CD8-positive, alpha-beta memory T cell (primary cell): Measurements from ENCODE around the gene DERA. TPM values are rescaled to one million over a fixed set of nuclear protein-coding genes. Genes with fewer than 3 reads are reported as not detected.
A peak's percentile ranks its signal among the peaks of the same experiment; 100 is the strongest.

Source experiments
- CTCF ChIA-PET: fragments of 350-600 bp; sonication (Branson Sonifier 250); formaldehyde crosslinking; loops from one replicate; lab custom pipeline; 2021; ENCODE audit warnings: antibody characterized with exemption; lab: Charles Lee
- POLR2A ChIA-PET: fragments of 350-600 bp; sonication (Branson Sonifier 250); formaldehyde crosslinking; loops from one replicate; lab custom pipeline; 2021; ENCODE audit warnings: antibody characterized with exemption; lab: Charles Lee
- DNase-seq, 5 donors: peaks; one replicate each; pipeline versions ENCODE4 v3.0.0 to v3.0.0-alpha.2; 2020 to 2022; ENCODE audit warnings: mixed read lengths in 1 of 5
- H3K27ac ChIP-seq: one replicate; pipeline ENCODE4 v1.7.0; 2013; ENCODE audit warnings: low read depth, mild to moderate bottlenecking, low read length, moderate library complexity
- H3K27me3 ChIP-seq: 2 replicates; pipeline ENCODE4 v1.7.0; 2013; ENCODE audit warnings: low read length, mild to moderate bottlenecking; ENCODE audit not compliant: insufficient read depth, poor library complexity, severe bottlenecking
- H3K36me3 ChIP-seq: 2 replicates; pipeline ENCODE4 v1.7.0; 2013; ENCODE audit warnings: mild to moderate bottlenecking, low read length, moderate library complexity; ENCODE audit not compliant: insufficient read depth
- H3K4me1 ChIP-seq: 2 replicates; pipeline ENCODE4 v1.7.0; 2013; ENCODE audit warnings: mild to moderate bottlenecking, low read length, moderate library complexity; ENCODE audit not compliant: insufficient read depth
- H3K4me3 ChIP-seq: 2 replicates; pipeline ENCODE4 v1.7.0; 2013; ENCODE audit warnings: mild to moderate bottlenecking, low read length
- H3K9me3 ChIP-seq: 2 replicates; pipeline ENCODE4 v1.7.0; 2013; ENCODE audit warnings: mild to moderate bottlenecking, low read length
- H3K27ac Mint-ChIP-seq, 8 donors: one replicate each; pipeline ENCODE4 v1.8.0; 2020 to 2021; ENCODE audit warnings: mixed read lengths in 8 of 8, mild to moderate bottlenecking in 6 of 8, inconsistent platforms in 3 of 8, moderate library complexity in 3 of 8
- H3K27me3 Mint-ChIP-seq, 2 donors: one replicate each; pipeline ENCODE4 v1.8.0; 2020 to 2021; ENCODE audit warnings: mixed read lengths in 2 of 2, mild to moderate bottlenecking in 1 of 2, moderate library complexity in 1 of 2
- H3K36me3 Mint-ChIP-seq, 3 donors: one replicate each; pipeline ENCODE4 v1.8.0; 2020 to 2021; ENCODE audit warnings: mixed read lengths in 3 of 3, inconsistent platforms in 1 of 3, mild to moderate bottlenecking in 1 of 3
- H3K4me1 Mint-ChIP-seq, 3 donors: one replicate each; pipeline ENCODE4 v1.8.0; 2020 to 2021; ENCODE audit warnings: mixed read lengths in 3 of 3, inconsistent platforms in 1 of 3, mild to moderate bottlenecking in 1 of 3
- H3K4me3 Mint-ChIP-seq, 7 donors: one replicate each; pipeline ENCODE4 v1.8.0; 2020 to 2021; ENCODE audit warnings: mixed read lengths in 7 of 7, mild to moderate bottlenecking in 6 of 7, moderate library complexity in 4 of 7, inconsistent platforms in 2 of 7
- H3K9me3 Mint-ChIP-seq, 5 donors: one replicate each; pipeline ENCODE4 v1.8.0; 2020 to 2022; ENCODE audit warnings: mixed read lengths in 5 of 5, mild to moderate bottlenecking in 3 of 5, moderate library complexity in 2 of 5, inconsistent platforms in 1 of 5
- polyA plus RNA-seq: library from polyadenylated mRNA; unstranded; fragments of 300-500 nt; fragmentation: Illumina TruSeq; gene quantifications from one replicate; pipeline ENCODE4 v1.2.3, GENCODE V29; 2021
- total RNA-seq, 2 experiments: library from RNA; stranded (reverse); gene quantifications; one replicate each; pipeline ENCODE4 v1.2.3, GENCODE V29; 2021

Gene DERA
- total and polyA plus RNA-seq, 3 experiments from 2014 or later = 25.2 to 26.6 (median 25.8) TPM

GRCh38 chr12:15875863-15876262 lies 35.3 kb upstream of the DERA start:
- no peaks in the 10 kb centered on the region for H3K27me3 ChIP-seq
- Mint-ChIP-seq H3K4me3 (peak overlapping the region in 1 of 7 donors; percentile 2), H3K9me3 (peaks cover 0 to under 1% (median 0%) of the 10 kb centered on the region in 5 donors), H3K27me3 (peaks cover 14 to 24% of the 10 kb centered on the region in 2 donors), H3K4me1 (peaks cover 4 to 7% (median 5%) of the 10 kb centered on the region in 3 donors), H3K36me3 (no peaks in the 10 kb centered on the region), H3K27ac (no peak overlapping the region)
- POLR2A ChIA-PET = no interaction called here
- no peaks in the 10 kb centered on the region for H3K4me1 ChIP-seq
- CTCF ChIA-PET = no interaction called here
- no peak for DNase-seq
- no peak overlapping the region for H3K27ac ChIP-seq
- no peaks in the 10 kb centered on the region for H3K36me3 ChIP-seq
- H3K9me3 ChIP-seq = no peaks in the 10 kb centered on the region
- H3K4me3 ChIP-seq = no peak overlapping the region

- H3K4me3 Mint-ChIP-seq = peak overlapping the region in 1 of 7 donors; percentile 19
- CTCF ChIA-PET = no interaction called here
Measured at GRCh38 chr12:15879413-15879812, 31.7 kb upstream of the DERA start.

GRCh38 chr12:15880721-15881120 lies 30.4 kb upstream of the DERA start:
- H3K4me3 ChIP-seq = no peak overlapping the region
- DNase-seq = no peak
- POLR2A ChIA-PET = no interaction called here
- H3K27me3 Mint-ChIP-seq = peaks cover 0 to 5% of the 10 kb centered on the region in 2 donors
- no peaks in the 10 kb centered on the region for H3K27me3 ChIP-seq
- peaks cover 27% of the 10 kb centered on the region for H3K4me1 ChIP-seq
- peak overlapping the region in 7 of 8 donors; percentile 14 to 98 (median 64) for H3K27ac Mint-ChIP-seq
- no peak overlapping the region for H3K27ac ChIP-seq
- peaks cover 42 to 49% (median 42%) of the 10 kb centered on the region in 3 donors for H3K4me1 Mint-ChIP-seq
- CTCF ChIA-PET = no interaction called here
- H3K36me3 ChIP-seq = no peaks in the 10 kb centered on the region
- peak overlapping the region in 6 of 7 donors; percentile 28 to 99 (median 66) for H3K4me3 Mint-ChIP-seq
- H3K9me3 ChIP-seq = no peaks in the 10 kb centered on the region
- no peaks in the 10 kb centered on the region for H3K9me3 Mint-ChIP-seq
- peaks cover 0 to 36% (median 2%) of the 10 kb centered on the region in 3 donors for H3K36me3 Mint-ChIP-seq

More at GRCh38 chr12:15879413-15879812, 31.7 kb upstream of the DERA start:
- Histone ChIP-seq H3K27me3 (no peaks in the 10 kb centered on the region), H3K4me1 (peaks cover 19% of the 10 kb centered on the region), H3K4me3 (no peak overlapping the region), H3K27ac (no peak overlapping the region), H3K9me3 (no peaks in the 10 kb centered on the region), H3K36me3 (no peaks in the 10 kb centered on the region)
- H3K36me3 Mint-ChIP-seq = peaks cover 0 to 27% (median 2%) of the 10 kb centered on the region in 3 donors
- H3K4me1 Mint-ChIP-seq = peaks cover 32 to 40% (median 36%) of the 10 kb centered on the region in 3 donors
- POLR2A ChIA-PET = no interaction called here
- no peaks in the 10 kb centered on the region for H3K9me3 Mint-ChIP-seq
- no peak overlapping the region for H3K27ac Mint-ChIP-seq
- H3K27me3 Mint-ChIP-seq = peaks cover 4 to 5% of the 10 kb centered on the region in 2 donors
- no peak for DNase-seq

- H3K27me3 Mint-ChIP-seq = peaks cover 0 to 1% of the 10 kb centered on the region in 2 donors
- ChIA-PET CTCF (interaction anchor here (1.0 to 1.5 kb wide), 3 partner anchors 29 to 350 kb away, joined by 3 to 4 read pairs (median 3); partner anchors contain the start of gene DERA), POLR2A (interaction anchor here (0.6 to 2.0 kb wide), 3 partner anchors 9 to 1629 kb away, joined by 3 to 12 read pairs (median 9); partner anchors contain the start of gene DERA)
- H3K9me3 Mint-ChIP-seq = no peaks in the 10 kb centered on the region
- peaks cover 2 to 52% (median 6%) of the 10 kb centered on the region in 3 donors for H3K36me3 Mint-ChIP-seq
- Histone ChIP-seq H3K4me1 (peaks cover 38% of the 10 kb centered on the region), H3K9me3 (no peaks in the 10 kb centered on the region), H3K27me3 (no peaks in the 10 kb centered on the region), H3K36me3 (peaks cover 9% of the 10 kb centered on the region), H3K4me3 (peak within 1 kb of the TSS; percentile 97), H3K27ac (peak within 1 kb of the TSS; percentile 99)
- H3K4me3 Mint-ChIP-seq = peak within 1 kb of the TSS; percentile 91 to 100 (median 99)
- peaks cover 58 to 65% (median 58%) of the 10 kb centered on the region in 3 donors for H3K4me1 Mint-ChIP-seq
- peak within 1 kb of the TSS; percentile 98 to 100 (median 100) for H3K27ac Mint-ChIP-seq
- DNase-seq = peak; percentile 91 to 98 (median 96)
Measured at GRCh38 chr12:15882118-15882971, 28.8 kb upstream of the DERA start, which contains the start of gene STRAP. Gene STRAP (plus strand): TSS chr12:15882387. CDS start chr12:15882708, 321 bp downstream.

- POLR2A ChIA-PET = interaction anchor here (2.0 kb wide), 1 partner anchor 27 kb away, joined by 12 read pairs; the partner anchor contains the start of gene DERA
- CTCF ChIA-PET = interaction anchor here (1.0 to 1.5 kb wide), 2 partner anchors 27 to 351 kb away, joined by 3 read pairs; partner anchors contain the start of gene DERA
- H3K27me3 Mint-ChIP-seq = no peaks in the 10 kb centered on the region
Measured at GRCh38 chr12:15883536-15883935, 27.6 kb upstream of the DERA start.

GRCh38 chr12:15886372-15887042 lies 24.6 kb upstream of the DERA start:
- Histone ChIP-seq H3K27ac (no peak overlapping the region), H3K36me3 (peaks cover 19% of the 10 kb centered on the region), H3K4me3 (no peak overlapping the region), H3K9me3 (no peaks in the 10 kb centered on the region), H3K4me1 (peaks cover 37% of the 10 kb centered on the region), H3K27me3 (no peaks in the 10 kb centered on the region)
- ChIA-PET POLR2A (no interaction called here), CTCF (no interaction called here)
- Mint-ChIP-seq H3K9me3 (no peaks in the 10 kb centered on the region), H3K27ac (peak overlapping the region; percentile 8 to 70 (median 51)), H3K4me3 (peak overlapping the region in 3 of 7 donors; percentile 5 to 49 (median 45)), H3K4me1 (peaks cover 71 to 89% (median 82%) of the 10 kb centered on the region in 3 donors), H3K36me3 (peaks cover 10 to 74% (median 11%) of the 10 kb centered on the region in 3 donors), H3K27me3 (no peaks in the 10 kb centered on the region)
- DNase-seq = no peak

More at GRCh38 chr12:15883536-15883935, 27.6 kb upstream of the DERA start:
- peaks cover 2 to 57% (median 6%) of the 10 kb centered on the region in 3 donors for H3K36me3 Mint-ChIP-seq
- peaks cover 38% of the 10 kb centered on the region for H3K4me1 ChIP-seq
- H3K27ac Mint-ChIP-seq = peak overlapping the region; percentile 98 to 100 (median 100)
- H3K9me3 Mint-ChIP-seq = no peaks in the 10 kb centered on the region
- no peaks in the 10 kb centered on the region for H3K9me3 ChIP-seq
- no peak for DNase-seq
- H3K4me3 ChIP-seq = peak overlapping the region; percentile 40
- no peaks in the 10 kb centered on the region for H3K27me3 ChIP-seq
- H3K27ac ChIP-seq = peak overlapping the region; percentile 99
- peak overlapping the region; percentile 91 to 100 (median 99) for H3K4me3 Mint-ChIP-seq
- peaks cover 9% of the 10 kb centered on the region for H3K36me3 ChIP-seq
- peaks cover 68 to 77% (median 70%) of the 10 kb centered on the region in 3 donors for H3K4me1 Mint-ChIP-seq

- H3K27ac Mint-ChIP-seq = peak overlapping the region in 6 of 8 donors; percentile 24 to 74 (median 47)
- no peaks in the 10 kb centered on the region for H3K9me3 Mint-ChIP-seq
- Histone ChIP-seq H3K4me3 (no peak overlapping the region), H3K4me1 (peaks cover 34% of the 10 kb centered on the region), H3K27ac (no peak overlapping the region), H3K27me3 (no peaks in the 10 kb centered on the region), H3K9me3 (no peaks in the 10 kb centered on the region), H3K36me3 (peaks cover 20% of the 10 kb centered on the region)
- no peaks in the 10 kb centered on the region for H3K27me3 Mint-ChIP-seq
- ChIA-PET CTCF (interaction anchor here (1.0 to 2.6 kb wide), 2 partner anchors 12 to 297 kb away, joined by 3 to 6 read pairs; no protein-coding TSS in a partner anchor), POLR2A (no interaction called here)
- no peak for DNase-seq
- peak overlapping the region in 2 of 7 donors; percentile 5 to 49 for H3K4me3 Mint-ChIP-seq
- peaks cover 65 to 83% (median 81%) of the 10 kb centered on the region in 3 donors for H3K4me1 Mint-ChIP-seq
- peaks cover 10 to 72% (median 13%) of the 10 kb centered on the region in 3 donors for H3K36me3 Mint-ChIP-seq
Measured at GRCh38 chr12:15887043-15887817, 23.9 kb upstream of the DERA start.
